ENCODE measurements around the gene BNIP5.

BNIP5 gene

GRCh38 chr6:36273067-36273466 lies 63.6 kb downstream of the BNIP5 start:
- Histone ChIP-seq H3F3A (ENCODE audit: low read depth) (no peaks in the 10 kb centered on the region), H3K79me2 (ENCODE audit: insufficient read depth, low read length) (no peaks in the 10 kb centered on the region), H3K9me3 (ENCODE audit: insufficient read depth, low read depth, low read length) (no peaks in the 10 kb centered on the region), H3K4me3 (ENCODE audit: low read length, poor library complexity, severe bottlenecking) (no peak overlapping the region), H3K9ac (ENCODE audit: low read depth, low read length, poor library complexity, severe bottlenecking) (no peak overlapping the region), H3K27me3 (ENCODE audit: insufficient read depth, low read length, poor library complexity, severe bottlenecking) (no peaks in the 10 kb centered on the region), H3K4me2 (ENCODE audit: low read depth, low read length, poor library complexity, severe bottlenecking) (no peak overlapping the region), H3K36me3 (ENCODE audit: insufficient read depth, low read length) (no peaks in the 10 kb centered on the region), H4K20me1 (ENCODE audit: insufficient read depth, low read length, poor library complexity, severe bottlenecking) (no peaks in the 10 kb centered on the region), H2AFZ (ENCODE audit: low read length) (no peak overlapping the region), H3K9me2 (replicated peaks; ENCODE audit: low read depth, low read length) (no peaks in the 10 kb centered on the region), H3K4me1 (ENCODE audit: insufficient read depth, low read length, poor library complexity, severe bottlenecking) (no peaks in the 10 kb centered on the region)
- TF ChIP-seq EZH2phosphoT487 (IDR thresholded peaks at IDR 0.05; ENCODE audit: borderline replicate concordance), result no peak
- TF ChIP-seq, protein P1, sequence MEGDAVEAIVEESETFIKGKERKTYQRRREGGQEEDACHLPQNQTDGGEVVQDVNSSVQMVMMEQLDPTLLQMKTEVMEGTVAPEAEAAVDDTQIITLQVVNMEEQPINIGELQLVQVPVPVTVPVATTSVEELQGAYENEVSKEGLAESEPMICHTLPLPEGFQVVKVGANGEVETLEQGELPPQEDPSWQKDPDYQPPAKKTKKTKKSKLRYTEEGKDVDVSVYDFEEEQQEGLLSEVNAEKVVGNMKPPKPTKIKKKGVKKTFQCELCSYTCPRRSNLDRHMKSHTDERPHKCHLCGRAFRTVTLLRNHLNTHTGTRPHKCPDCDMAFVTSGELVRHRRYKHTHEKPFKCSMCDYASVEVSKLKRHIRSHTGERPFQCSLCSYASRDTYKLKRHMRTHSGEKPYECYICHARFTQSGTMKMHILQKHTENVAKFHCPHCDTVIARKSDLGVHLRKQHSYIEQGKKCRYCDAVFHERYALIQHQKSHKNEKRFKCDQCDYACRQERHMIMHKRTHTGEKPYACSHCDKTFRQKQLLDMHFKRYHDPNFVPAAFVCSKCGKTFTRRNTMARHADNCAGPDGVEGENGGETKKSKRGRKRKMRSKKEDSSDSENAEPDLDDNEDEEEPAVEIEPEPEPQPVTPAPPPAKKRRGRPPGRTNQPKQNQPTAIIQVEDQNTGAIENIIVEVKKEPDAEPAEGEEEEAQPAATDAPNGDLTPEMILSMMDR (conservative IDR thresholded peaks at IDR 0.05; ENCODE audit: low read length), result no peak

DNA sequence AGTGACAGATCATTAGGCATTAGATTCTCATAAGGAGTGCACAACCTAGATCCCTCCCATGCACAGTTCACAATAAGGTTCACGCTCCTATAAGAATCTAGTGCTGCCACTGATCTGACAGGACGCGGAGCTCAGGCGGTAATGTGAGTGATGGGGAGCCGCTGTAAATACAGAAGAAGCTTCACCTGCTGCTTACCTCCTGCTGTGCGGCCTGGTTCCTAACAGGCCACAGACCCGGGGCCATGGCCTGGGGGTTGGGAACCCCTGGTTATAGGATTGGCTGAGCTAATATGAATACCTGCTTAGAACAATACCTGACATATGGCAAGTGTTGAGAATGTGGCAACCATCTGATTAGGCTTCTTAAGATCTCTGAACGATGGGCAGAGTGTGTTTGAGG lies 64.5 kb downstream of the BNIP5 start:
- H3K4me3 ChIP-seq (ENCODE audit: low read length, poor library complexity, severe bottlenecking), result no peak overlapping the region
- no peaks in the 10 kb centered on the region for H3K9me2 ChIP-seq (replicated peaks; ENCODE audit: low read depth, low read length)
- no peak overlapping the region for H3K9ac ChIP-seq (ENCODE audit: low read depth, low read length, poor library complexity, severe bottlenecking)
- no peaks in the 10 kb centered on the region for H3K79me2 ChIP-seq (ENCODE audit: insufficient read depth, low read length)
- TF ChIP-seq, protein P1 (conservative IDR thresholded peaks at IDR 0.05; ENCODE audit: low read length), result no peak
- TF ChIP-seq EZH2phosphoT487 (IDR thresholded peaks at IDR 0.05; ENCODE audit: borderline replicate concordance), result no peak
- H2AFZ ChIP-seq (ENCODE audit: low read length), result no peak overlapping the region
- no peaks in the 10 kb centered on the region for H4K20me1 ChIP-seq (ENCODE audit: insufficient read depth, low read length, poor library complexity, severe bottlenecking)
- H3K36me3 ChIP-seq (ENCODE audit: insufficient read depth, low read length), result no peaks in the 10 kb centered on the region
- H3K4me2 ChIP-seq (ENCODE audit: low read depth, low read length, poor library complexity, severe bottlenecking), result no peak overlapping the region
- no peaks in the 10 kb centered on the region for H3K9me3 ChIP-seq (ENCODE audit: insufficient read depth, low read depth, low read length)
- H3K27me3 ChIP-seq (ENCODE audit: insufficient read depth, low read length, poor library complexity, severe bottlenecking), result no peaks in the 10 kb centered on the region
- H3F3A ChIP-seq (ENCODE audit: low read depth), result no peaks in the 10 kb centered on the region
- H3K4me1 ChIP-seq (ENCODE audit: insufficient read depth, low read length, poor library complexity, severe bottlenecking), result no peaks in the 10 kb centered on the region

GRCh38 chr6:36269834-36270705 lies 66.6 kb downstream of the BNIP5 start, which contains the start of gene PNPLA1:
Gene PNPLA1 (plus strand): TSS chr6:36270060. CDS start chr6:36270460, 400 bp downstream.
- H3K27me3 ChIP-seq (ENCODE audit: insufficient read depth, low read length, poor library complexity, severe bottlenecking), result no peaks in the 10 kb centered on the region
- H3F3A ChIP-seq (ENCODE audit: low read depth), result no peaks in the 10 kb centered on the region
- H2AFZ ChIP-seq (ENCODE audit: low read length), result no peak within 1 kb of the TSS
- no peaks in the 10 kb centered on the region for H4K20me1 ChIP-seq (ENCODE audit: insufficient read depth, low read length, poor library complexity, severe bottlenecking)
- H3K9me2 ChIP-seq (replicated peaks; ENCODE audit: low read depth, low read length), result no peaks in the 10 kb centered on the region
- H3K9me3 ChIP-seq (ENCODE audit: insufficient read depth, low read depth, low read length), result 0 out of 2 replicates have a peak, but pooled peaks cover 4% of the 10 kb centered on the region
- TF ChIP-seq, protein P1 (conservative IDR thresholded peaks at IDR 0.05; ENCODE audit: low read length), result no peak
- no peak for TF ChIP-seq EZH2phosphoT487 (IDR thresholded peaks at IDR 0.05; ENCODE audit: borderline replicate concordance)
- H3K4me2 ChIP-seq (ENCODE audit: low read depth, low read length, poor library complexity, severe bottlenecking), result no peak within 1 kb of the TSS
- no peaks in the 10 kb centered on the region for H3K36me3 ChIP-seq (ENCODE audit: insufficient read depth, low read length)
- H3K4me3 ChIP-seq (ENCODE audit: low read length, poor library complexity, severe bottlenecking), result no peak within 1 kb of the TSS
- no peak within 1 kb of the TSS for H3K9ac ChIP-seq (ENCODE audit: low read depth, low read length, poor library complexity, severe bottlenecking)
- H3K4me1 ChIP-seq (ENCODE audit: insufficient read depth, low read length, poor library complexity, severe bottlenecking), result no peaks in the 10 kb centered on the region
- no peaks in the 10 kb centered on the region for H3K79me2 ChIP-seq (ENCODE audit: insufficient read depth, low read length)
